Measurements from ENCODE around the gene PTDSS2.

DNA sequence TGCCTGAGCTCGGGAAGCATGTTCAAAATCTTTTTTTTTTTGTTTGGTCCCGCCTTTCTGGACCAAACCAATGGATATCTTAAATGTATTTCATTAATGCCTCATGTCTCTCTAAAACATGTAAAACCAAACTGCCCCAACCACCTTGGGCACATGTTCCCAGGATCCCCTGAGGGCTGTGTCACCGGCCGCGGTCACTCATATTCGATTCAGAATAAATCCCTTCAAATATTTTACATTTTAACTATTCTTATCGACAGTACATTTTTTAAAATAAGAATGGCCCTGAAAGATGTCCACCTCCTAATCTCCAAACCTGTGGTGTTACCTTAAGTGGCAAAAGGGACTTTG is 54.9 kb downstream of the PTDSS2 start:
- TF ChIP-seq, protein P1, sequence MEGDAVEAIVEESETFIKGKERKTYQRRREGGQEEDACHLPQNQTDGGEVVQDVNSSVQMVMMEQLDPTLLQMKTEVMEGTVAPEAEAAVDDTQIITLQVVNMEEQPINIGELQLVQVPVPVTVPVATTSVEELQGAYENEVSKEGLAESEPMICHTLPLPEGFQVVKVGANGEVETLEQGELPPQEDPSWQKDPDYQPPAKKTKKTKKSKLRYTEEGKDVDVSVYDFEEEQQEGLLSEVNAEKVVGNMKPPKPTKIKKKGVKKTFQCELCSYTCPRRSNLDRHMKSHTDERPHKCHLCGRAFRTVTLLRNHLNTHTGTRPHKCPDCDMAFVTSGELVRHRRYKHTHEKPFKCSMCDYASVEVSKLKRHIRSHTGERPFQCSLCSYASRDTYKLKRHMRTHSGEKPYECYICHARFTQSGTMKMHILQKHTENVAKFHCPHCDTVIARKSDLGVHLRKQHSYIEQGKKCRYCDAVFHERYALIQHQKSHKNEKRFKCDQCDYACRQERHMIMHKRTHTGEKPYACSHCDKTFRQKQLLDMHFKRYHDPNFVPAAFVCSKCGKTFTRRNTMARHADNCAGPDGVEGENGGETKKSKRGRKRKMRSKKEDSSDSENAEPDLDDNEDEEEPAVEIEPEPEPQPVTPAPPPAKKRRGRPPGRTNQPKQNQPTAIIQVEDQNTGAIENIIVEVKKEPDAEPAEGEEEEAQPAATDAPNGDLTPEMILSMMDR (conservative IDR thresholded peaks at IDR 0.05; ENCODE audit: low read depth, low read length): no peak
- TF ChIP-seq CEBPB (IDR thresholded peaks at IDR 0.05; ENCODE audit: low read depth, low read length): no peak
- TF ChIP-seq MAFK (IDR thresholded peaks at IDR 0.05; ENCODE audit: low read depth, low read length): no peak
- TF ChIP-seq RCOR1 (IDR thresholded peaks at IDR 0.05; ENCODE audit: insufficient replicate concordance, low read length): no peak
- TF ChIP-seq CHD1 (IDR thresholded peaks at IDR 0.05; ENCODE audit: low read depth, low read length): no peak
- TF ChIP-seq RAD21 (IDR thresholded peaks at IDR 0.05; ENCODE audit: low read length): no peak
- no peak for TF ChIP-seq POLR2A (IDR thresholded peaks at IDR 0.05; ENCODE audit: low read depth, low read length)
- no peak for TF ChIP-seq MXI1 (IDR thresholded peaks at IDR 0.05; ENCODE audit: borderline replicate concordance, low read depth, low read length)
- TF ChIP-seq BHLHE40 (IDR thresholded peaks at IDR 0.05; ENCODE audit: low read depth, low read length): no peak
- TF ChIP-seq RFX5 (IDR thresholded peaks at IDR 0.05; ENCODE audit: low read depth, low read length): no peak
